DMS 273 (cell line): ENCODE data around the gene PTPN1.

Experiments used
- DNase-seq: peaks from one replicate; lab custom pipeline; 2025; ENCODE audit not compliant: unreplicated experiment; lab: John Stamatoyannopoulos, UW

PTPN1 gene

DNA sequence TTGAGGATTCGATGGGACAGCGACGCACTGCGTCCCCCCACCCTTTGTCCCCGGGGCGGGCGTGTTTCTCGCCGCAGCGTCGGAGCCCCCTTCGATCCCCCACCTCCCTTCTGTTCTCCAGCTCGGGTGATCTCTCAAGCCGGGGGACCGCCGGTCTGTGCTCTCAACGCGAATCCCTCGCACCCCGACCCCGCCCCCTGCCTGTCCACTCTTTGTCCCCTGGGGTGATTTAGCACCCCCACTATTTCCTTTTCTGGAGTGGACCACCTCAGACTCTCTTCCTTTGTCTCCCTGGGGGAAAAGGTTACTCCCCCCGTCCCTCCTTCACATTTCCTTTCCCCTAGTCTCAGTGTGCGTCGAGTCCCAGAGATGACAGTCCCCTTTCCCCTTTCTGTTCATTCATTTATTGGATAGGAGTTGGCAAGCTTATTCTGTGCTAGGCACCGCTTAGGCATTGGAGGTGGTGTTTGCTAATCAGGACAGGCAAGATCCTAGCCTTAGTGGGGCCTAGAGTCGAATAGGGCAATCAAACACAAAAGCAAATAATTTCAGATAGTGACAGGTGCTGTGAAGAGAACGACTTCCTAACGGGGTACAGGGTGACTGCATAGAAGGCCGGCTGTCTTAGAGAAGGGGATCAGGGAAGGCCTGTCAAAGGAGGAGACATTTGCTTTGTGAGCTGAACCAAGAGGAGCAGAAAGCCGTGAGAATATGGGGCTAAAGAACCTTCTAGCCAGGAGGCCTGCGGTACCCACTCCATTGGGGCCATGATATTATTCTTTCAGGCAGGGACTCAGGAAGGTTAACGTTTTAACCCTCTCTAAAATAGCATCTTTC is 741 bp downstream of the PTPN1 start:
- DNase-seq, result peak; percentile 44

DNA sequence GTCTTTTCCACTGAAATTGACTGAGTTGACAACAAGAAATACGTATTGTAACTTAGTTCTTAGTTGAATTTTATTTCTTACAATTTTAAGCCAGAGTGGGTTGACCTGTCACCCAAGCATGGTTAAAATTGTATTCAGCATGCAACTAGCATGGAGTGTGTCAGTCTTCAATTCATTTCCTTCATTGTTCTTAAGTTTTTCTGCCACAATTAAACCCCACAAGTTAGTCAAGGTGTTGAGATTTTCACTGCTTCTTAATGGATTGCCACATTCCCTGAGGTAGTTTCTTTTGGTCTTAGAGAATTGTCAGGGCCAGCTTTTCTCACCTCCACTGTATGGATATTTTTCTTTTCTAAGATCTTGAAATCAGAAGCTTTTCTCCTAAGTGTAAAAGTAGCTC is 2.1 kb downstream of the PTPN1 start:
- no peak for DNase-seq

DNA sequence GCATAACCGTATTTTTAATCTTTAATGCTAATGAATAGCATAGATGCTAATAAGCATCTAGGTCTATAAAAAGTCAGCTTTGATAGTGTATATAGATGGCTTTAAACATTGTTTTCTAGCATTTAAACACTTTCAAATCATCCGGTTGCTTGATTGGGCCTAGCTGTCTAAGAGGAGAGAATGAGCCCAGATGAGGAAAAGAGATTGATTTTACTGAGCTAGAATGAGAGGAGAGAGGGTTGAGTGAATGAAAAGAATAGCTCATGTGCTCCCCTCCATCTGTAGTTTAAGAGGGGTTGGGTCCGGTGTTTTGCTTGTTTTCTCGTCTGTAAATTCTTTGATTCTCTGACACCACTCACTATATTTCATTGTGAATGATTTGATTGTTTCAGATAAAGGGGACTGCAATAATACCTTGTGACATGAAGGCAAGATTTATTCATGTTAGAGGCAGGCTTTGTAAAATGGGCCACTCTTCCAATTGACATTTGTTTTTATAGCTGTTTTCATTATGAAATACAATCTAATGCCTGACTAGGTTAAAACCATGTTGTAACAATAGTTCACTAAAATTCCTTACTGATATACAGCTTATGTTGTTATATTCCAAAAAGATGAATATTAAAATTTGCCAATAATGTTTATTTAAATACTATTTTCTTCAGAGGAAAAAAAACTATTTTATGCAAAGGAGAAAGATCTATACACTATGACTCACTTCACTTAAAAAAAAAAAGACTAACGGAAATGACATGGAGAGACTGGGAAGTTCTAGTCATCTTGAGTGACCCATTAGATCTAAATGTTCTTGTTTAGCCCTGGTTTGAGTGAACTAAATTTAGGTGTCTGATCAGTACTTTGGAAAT is 3.2 kb downstream of the PTPN1 start:
- no peak for DNase-seq

DNA sequence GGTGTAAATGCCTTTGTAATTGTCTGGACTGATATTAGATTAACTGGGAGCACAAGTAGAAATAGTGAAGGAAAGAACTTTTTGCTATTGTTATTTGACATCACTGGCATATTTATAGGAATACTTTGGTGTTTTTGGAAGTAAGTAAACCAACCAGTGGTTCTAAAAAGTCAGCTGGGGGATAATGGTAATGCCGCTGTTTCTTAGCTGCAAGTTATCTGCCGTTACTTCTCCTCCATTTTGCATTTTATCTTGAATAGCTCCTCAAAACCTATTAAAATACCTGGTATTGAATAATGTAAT is 3.8 kb downstream of the PTPN1 start:
- no peak for DNase-seq

DNA sequence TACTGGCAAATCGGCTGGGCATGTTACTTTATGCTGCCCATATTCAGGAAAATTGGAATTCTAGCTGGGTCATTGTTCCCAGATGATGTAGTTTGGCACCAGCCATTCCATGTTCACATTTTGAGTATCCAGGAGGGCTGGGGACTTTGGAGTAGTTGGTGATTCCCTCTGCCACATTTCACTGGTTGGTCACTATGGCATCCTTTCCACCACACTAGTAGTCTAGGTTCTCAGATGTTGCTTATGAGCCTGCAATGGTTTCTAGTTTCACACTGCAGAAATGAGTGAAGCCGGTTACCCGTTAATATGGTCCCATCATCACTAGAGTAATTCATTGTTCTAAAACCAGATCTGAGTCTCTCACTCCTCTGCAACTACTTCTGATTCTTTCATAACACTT is 4.6 kb downstream of the PTPN1 start:
- DNase-seq, result no peak

- DNase-seq, result no peak
These were observed 5.4 kb downstream of the PTPN1 start for GRCh38 chr20:50515471-50516106.

DNA sequence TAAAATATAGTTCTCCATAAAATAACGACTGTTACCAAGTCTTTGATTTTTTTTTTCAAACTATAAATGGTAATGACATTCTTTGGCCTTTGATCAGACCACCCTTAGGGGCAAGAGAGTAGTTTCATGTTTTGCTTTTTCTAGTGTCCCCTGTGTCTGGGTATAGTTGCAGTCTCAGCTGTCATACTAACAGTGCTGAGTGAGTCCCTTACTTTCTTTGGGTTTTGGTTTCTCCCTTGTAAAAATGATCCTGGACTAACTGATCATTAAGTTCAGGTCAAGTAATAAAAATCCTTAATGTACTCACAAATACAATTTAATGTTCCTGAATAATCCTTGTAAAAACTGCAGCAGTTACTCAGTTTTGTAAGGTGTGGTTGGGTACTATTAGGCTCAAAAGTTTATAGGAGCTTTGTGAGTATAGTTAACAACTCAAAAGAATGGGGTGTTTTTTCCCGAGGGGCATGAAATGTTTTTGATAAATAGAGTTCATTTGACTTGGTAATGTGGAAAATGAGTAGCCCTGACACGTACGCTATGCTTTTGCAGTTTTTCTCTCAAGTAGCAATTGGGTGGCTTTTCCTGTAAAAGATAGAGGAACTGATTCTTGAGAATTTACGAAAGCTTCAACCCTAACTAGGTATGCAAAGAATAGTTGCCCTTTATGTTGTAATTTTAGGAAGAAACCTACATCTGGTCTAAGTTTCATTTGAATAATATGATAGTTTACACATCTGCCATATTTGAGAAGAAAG is 6.2 kb downstream of the PTPN1 start:
- DNase-seq, result no peak

DNA sequence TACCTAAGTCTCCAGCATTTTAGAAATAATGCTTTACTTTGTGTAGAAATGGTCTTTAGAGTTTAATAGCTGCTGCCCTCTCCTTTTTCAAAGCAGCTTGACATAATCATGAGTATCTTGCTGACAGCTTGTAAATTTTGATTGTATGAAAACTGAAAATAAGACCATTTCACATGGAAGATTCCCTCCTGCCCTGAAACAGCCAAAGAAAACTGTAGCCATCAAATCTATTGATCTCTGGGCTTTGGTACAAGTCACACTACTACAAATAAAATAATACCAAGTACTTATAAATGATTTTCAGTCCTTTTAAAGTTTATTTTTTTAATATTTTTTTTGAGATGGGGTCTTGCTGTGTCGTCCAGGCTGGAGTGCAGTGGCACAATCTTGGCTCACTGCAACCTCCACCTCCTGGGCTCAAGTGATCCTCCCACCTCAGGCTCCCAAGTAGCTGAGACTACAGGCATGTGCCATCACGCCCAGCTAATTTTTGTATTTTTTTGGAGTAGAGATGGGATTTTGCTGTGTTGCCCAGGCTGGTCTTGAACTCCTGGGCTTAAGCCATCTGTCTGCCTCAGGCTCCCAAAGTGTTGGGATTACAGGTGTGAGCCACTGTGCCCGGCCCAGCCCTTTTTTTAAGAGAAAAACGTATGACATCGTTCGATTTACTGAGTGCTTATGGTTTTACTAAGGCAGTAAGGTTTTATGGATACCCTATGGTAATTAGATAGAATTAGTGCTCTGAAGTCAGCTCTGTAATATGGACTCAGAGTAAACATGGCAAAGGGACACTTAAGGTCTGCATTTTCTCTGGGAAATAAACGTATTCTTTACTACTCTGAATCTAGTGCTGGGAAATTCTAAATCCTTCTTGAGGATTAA is 7.0 kb downstream of the PTPN1 start:
- no peak for DNase-seq

DNA sequence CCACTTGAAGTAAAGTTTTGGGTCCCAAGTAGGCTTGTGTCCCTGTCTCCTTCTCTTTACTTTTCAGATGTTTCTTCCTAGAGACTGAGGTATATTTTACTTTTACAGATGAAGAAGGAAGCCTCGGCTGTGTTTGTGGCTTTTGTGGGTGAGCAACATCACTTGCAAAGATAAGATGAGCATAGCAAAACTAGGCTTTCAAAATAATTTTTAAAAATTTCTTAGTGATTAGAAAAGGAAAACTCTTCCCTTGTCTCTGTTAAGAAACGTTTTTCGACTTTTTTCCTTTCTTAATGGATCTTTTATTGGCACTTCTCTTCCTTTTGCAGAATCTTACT is 7.6 kb downstream of the PTPN1 start:
- DNase-seq, result no peak

- DNase-seq, result no peak
These were observed 8.1 kb downstream of the PTPN1 start for GRCh38 chr20:50518270-50518721.

DNA sequence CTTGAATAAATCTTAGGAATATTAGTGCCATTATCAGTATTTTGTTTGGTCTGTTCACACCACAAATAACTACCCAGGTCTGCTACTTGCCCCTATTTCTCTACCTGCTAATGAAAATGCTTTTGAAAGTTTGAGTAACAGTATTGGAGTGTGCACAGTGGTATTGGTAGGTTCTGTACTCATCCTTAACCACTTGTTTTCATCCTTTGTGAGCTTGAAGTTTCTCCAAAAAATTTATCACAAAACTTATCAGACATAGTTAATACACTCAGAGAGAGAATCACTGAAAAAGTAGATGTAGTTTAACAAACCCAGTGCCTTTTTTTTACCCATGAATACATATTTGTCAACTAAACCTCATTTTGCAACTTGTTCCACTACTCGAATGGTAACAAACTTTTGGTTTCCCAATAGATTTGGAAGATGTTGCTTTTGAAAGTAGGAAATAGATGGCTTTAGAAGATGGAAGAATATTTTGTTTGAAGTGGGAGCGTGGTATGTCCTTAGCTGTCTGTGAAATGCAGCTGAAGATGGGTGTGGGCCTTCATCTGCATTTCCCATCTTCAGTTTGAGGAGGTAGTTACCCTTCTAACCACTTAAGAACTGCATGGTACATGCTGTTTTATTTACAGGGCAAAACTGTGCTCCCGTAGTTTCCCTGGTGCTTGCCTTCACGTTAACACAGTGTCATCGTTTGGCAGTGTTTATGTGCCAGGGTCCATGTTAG is 9.0 kb downstream of the PTPN1 start:
- DNase-seq, result no peak

- DNase-seq, result no peak
These were observed 10.2 kb downstream of the PTPN1 start for GRCh38 chr20:50520222-50520880.

DNA sequence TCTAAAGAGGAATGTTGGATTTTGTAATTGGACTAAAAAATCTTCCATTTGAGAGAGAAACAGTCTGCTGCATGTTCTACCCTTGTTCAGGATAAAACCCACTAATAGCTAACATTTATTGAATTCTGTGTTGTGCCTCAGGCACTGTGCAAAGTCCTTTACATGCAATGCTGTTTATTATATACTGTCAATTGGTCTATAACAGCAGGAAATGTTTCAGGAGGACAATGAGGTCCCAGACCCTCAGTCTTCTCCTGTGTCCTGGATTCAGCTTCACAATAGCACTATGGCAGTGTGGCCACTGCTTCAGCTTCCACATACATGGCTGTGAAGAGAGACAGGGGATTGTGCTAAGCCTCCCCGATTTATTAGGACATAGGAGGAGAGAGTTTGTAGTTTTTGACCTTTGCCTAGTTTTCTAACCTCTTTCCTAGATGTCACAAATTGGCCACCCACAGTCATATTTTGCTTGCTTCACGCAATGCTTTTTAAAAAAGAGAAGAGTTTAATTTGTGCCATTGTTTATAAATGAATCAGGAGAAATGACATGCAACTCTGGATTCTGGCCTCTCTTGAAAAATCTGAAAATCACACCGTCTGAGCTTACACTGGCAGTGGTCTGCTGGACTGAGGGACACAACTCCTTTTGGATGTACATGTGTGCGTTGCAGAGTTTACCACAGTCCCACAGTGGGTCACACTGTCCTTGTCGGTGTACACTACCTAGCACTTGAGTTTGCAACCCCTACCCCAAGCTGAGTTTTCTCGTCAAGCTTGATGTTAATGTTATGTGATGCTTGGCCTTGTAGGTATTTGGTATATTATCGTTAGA is 11.3 kb downstream of the PTPN1 start:
- no peak for DNase-seq

- no peak for DNase-seq
These were observed 12.0 kb downstream of the PTPN1 start for GRCh38 chr20:50522053-50522674.

DNA sequence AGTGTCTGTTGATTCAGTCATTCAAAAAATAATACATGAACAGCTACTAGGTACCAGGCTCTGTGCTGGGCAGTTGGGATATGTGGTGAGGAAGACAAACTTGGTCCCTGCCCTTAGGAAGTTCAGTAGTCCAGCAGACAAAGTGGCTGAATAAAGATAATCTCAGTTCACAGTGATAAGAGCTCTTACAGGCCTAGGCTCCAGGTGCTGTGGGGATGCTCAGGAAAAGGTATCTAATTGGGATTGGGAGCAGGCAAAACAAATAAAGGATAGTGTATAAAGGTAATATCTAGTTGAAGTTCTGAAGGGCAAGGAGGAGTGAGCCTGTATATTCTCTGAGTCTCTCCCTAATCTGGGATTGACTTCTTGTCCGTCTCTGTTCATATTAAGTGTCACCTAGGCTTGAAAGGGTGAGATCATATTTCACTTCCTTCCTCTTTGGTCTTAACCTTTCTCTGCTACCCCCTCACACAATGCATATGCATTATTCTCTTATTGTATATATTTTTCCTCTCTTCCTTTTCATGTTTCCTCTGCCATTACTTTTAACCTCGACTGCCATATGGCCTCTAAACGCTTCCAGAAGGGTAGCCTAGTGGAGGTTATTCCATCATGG is 13.5 kb downstream of the PTPN1 start:
- DNase-seq, result peak; percentile 34

DNA sequence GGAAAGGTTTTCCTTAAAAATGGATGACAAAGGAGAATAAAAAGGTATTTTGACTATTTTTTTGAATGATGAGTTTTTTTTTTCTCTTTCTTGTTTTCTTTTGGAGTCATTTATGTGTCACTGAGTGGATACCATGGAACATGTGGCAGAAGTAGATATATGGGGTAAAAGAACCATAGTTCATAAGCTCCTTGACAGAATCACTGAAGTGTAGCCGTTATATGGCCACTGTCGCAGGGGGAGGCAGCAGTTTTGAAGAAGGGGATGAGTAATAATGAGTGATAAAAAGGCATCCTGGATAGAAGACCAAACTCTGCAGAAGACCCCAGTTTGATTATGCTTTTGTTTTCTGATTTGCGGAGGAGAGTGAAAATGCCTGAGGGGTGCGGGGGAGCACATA is 15.5 kb downstream of the PTPN1 start:
- DNase-seq, result no peak

DNA sequence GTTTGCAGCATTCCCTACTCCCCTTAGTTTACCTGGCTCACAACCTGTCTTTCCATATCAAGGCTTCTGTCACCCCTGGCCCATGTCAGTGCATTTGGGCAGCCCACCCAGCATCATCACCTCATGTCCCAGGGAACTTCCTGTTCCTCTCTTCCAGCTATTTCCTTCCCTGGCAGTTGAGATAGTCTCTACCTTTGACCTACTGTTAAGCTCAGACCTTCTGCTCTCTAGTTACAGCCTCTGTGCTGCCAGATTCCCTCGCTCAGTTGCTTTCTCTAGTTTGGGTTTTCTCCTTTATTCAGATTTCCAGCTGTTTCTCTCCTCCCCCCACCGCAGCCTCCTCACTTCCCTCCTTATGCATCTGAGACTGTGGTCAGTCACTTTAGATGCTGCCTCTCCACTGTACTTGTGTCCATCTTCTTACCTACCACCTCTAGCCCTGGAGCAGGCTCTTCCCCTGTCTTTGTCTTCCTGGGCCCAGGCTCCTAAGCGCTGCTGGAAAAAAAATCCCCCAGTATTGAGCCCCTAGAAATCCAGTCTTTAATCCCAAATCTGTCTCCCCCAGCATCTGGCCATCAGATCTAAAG is 16.3 kb downstream of the PTPN1 start:
- DNase-seq, result no peak
